ENCODE data around the gene RTKN2.

The RTKN2 gene

GRCh38 chr10:62277971-62278370, 9.3 kb upstream of the RTKN2 start:
- Histone ChIP-seq H3K36me3 (ENCODE audit: control insufficient read depth, low read length) (no peaks in the 10 kb centered on the region), H3K4me3 (ENCODE audit: low read length) (no peak overlapping the region), H3K27me3 (ENCODE audit: control insufficient read depth, low read length) (0 out of 2 replicates have a peak, but pooled peaks cover 3% of the 10 kb centered on the region), H3K9me3 (ENCODE audit: control insufficient read depth, insufficient read depth, low read length) (no peaks in the 10 kb centered on the region), H3K27ac (ENCODE audit: low read depth, low read length) (no peak overlapping the region), H3K4me1 (ENCODE audit: control insufficient read depth, low read length) (no peaks in the 10 kb centered on the region), H4K20me1 (ENCODE audit: control insufficient read depth, insufficient read depth, low read depth, low read length) (no peaks in the 10 kb centered on the region), H3K4me2 (ENCODE audit: low read length) (no peak overlapping the region), H3K9me2 (replicated peaks; ENCODE audit: control insufficient read depth, low read length) (no peaks in the 10 kb centered on the region), H3K79me2 (ENCODE audit: control insufficient read depth, low read length) (no peaks in the 10 kb centered on the region), H3F3A (ENCODE audit: control insufficient read depth, insufficient read depth) (no peaks in the 10 kb centered on the region)
- no peak for TF ChIP-seq EZH2phosphoT487 (IDR thresholded peaks at IDR 0.05; ENCODE audit: borderline replicate concordance, low read length)

GRCh38 chr10:62270020-62270419, 1.4 kb upstream of the RTKN2 start:
- Histone ChIP-seq H3K4me1 (ENCODE audit: control insufficient read depth, low read length) (peaks cover 31% of the 10 kb centered on the region), H3F3A (ENCODE audit: control insufficient read depth, insufficient read depth) (peaks cover 19% of the 10 kb centered on the region), H3K4me2 (ENCODE audit: low read length) (no peak overlapping the region), H3K4me3 (ENCODE audit: low read length) (no peak overlapping the region), H3K27me3 (ENCODE audit: control insufficient read depth, low read length) (peaks cover 17% of the 10 kb centered on the region), H4K20me1 (ENCODE audit: control insufficient read depth, insufficient read depth, low read depth, low read length) (no peaks in the 10 kb centered on the region), H3K79me2 (ENCODE audit: control insufficient read depth, low read length) (peaks cover 29% of the 10 kb centered on the region), H3K9me2 (replicated peaks; ENCODE audit: control insufficient read depth, low read length) (no peaks in the 10 kb centered on the region), H3K36me3 (ENCODE audit: control insufficient read depth, low read length) (peaks cover 11% of the 10 kb centered on the region), H3K27ac (ENCODE audit: low read depth, low read length) (no peak overlapping the region), H3K9me3 (ENCODE audit: control insufficient read depth, insufficient read depth, low read length) (no peaks in the 10 kb centered on the region)
- TF ChIP-seq, protein P1, sequence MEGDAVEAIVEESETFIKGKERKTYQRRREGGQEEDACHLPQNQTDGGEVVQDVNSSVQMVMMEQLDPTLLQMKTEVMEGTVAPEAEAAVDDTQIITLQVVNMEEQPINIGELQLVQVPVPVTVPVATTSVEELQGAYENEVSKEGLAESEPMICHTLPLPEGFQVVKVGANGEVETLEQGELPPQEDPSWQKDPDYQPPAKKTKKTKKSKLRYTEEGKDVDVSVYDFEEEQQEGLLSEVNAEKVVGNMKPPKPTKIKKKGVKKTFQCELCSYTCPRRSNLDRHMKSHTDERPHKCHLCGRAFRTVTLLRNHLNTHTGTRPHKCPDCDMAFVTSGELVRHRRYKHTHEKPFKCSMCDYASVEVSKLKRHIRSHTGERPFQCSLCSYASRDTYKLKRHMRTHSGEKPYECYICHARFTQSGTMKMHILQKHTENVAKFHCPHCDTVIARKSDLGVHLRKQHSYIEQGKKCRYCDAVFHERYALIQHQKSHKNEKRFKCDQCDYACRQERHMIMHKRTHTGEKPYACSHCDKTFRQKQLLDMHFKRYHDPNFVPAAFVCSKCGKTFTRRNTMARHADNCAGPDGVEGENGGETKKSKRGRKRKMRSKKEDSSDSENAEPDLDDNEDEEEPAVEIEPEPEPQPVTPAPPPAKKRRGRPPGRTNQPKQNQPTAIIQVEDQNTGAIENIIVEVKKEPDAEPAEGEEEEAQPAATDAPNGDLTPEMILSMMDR (IDR thresholded peaks at IDR 0.05; ENCODE audit: low read depth, low read length, poor library complexity, severe bottlenecking), result no peak
- no peak for TF ChIP-seq EZH2phosphoT487 (IDR thresholded peaks at IDR 0.05; ENCODE audit: borderline replicate concordance, low read length)

GRCh38 chr10:62268027-62268398, 631 bp downstream of the RTKN2 start:
- peak overlapping the region; percentile 76 for H3K4me2 ChIP-seq (ENCODE audit: low read length)
- H3K27me3 ChIP-seq (ENCODE audit: control insufficient read depth, low read length), result peaks cover 17% of the 10 kb centered on the region
- peaks cover 19% of the 10 kb centered on the region for H3F3A ChIP-seq (ENCODE audit: control insufficient read depth, insufficient read depth)
- H3K36me3 ChIP-seq (ENCODE audit: control insufficient read depth, low read length), result peaks cover 16% of the 10 kb centered on the region
- peaks cover 46% of the 10 kb centered on the region for H3K79me2 ChIP-seq (ENCODE audit: control insufficient read depth, low read length)
- H3K9me3 ChIP-seq (ENCODE audit: control insufficient read depth, insufficient read depth, low read length), result no peaks in the 10 kb centered on the region
- no peaks in the 10 kb centered on the region for H4K20me1 ChIP-seq (ENCODE audit: control insufficient read depth, insufficient read depth, low read depth, low read length)
- H3K9me2 ChIP-seq (replicated peaks; ENCODE audit: control insufficient read depth, low read length), result no peaks in the 10 kb centered on the region
- H3K27ac ChIP-seq (ENCODE audit: low read depth, low read length), result no peak overlapping the region
- H3K4me1 ChIP-seq (ENCODE audit: control insufficient read depth, low read length), result peaks cover 40% of the 10 kb centered on the region
- no peak for TF ChIP-seq EZH2phosphoT487 (IDR thresholded peaks at IDR 0.05; ENCODE audit: borderline replicate concordance, low read length)
- TF ChIP-seq, protein P1 (IDR thresholded peaks at IDR 0.05; ENCODE audit: low read depth, low read length, poor library complexity, severe bottlenecking), result no peak
- peak overlapping the region; percentile 88 for H3K4me3 ChIP-seq (ENCODE audit: low read length)

- Histone ChIP-seq H3K4me3 (ENCODE audit: low read length) (peak overlapping the region; percentile 88), H3K36me3 (ENCODE audit: control insufficient read depth, low read length) (peaks cover 30% of the 10 kb centered on the region), H3K9me3 (ENCODE audit: control insufficient read depth, insufficient read depth, low read length) (no peaks in the 10 kb centered on the region), H3K4me1 (ENCODE audit: control insufficient read depth, low read length) (peaks cover 40% of the 10 kb centered on the region), H3K27ac (ENCODE audit: low read depth, low read length) (no peak overlapping the region), H4K20me1 (ENCODE audit: control insufficient read depth, insufficient read depth, low read depth, low read length) (no peaks in the 10 kb centered on the region), H3K4me2 (ENCODE audit: low read length) (peak overlapping the region; percentile 76), H3K79me2 (ENCODE audit: control insufficient read depth, low read length) (peaks cover 49% of the 10 kb centered on the region), H3F3A (ENCODE audit: control insufficient read depth, insufficient read depth) (peaks cover 19% of the 10 kb centered on the region), H3K27me3 (ENCODE audit: control insufficient read depth, low read length) (peaks cover 17% of the 10 kb centered on the region), H3K9me2 (replicated peaks; ENCODE audit: control insufficient read depth, low read length) (no peaks in the 10 kb centered on the region)
- TF ChIP-seq, protein P1 (IDR thresholded peaks at IDR 0.05; ENCODE audit: low read depth, low read length, poor library complexity, severe bottlenecking), result no peak
- no peak for TF ChIP-seq EZH2phosphoT487 (IDR thresholded peaks at IDR 0.05; ENCODE audit: borderline replicate concordance, low read length)
Observed at GRCh38 chr10:62266611-62267010, 2.0 kb downstream of the RTKN2 start.
